ENCODE data around the gene APOL6.
A peak's percentile ranks its signal among the peaks of the same experiment; 100 is the strongest.

APOL6 gene

GRCh38 chr22:35681454-35682052 lies 33.3 kb downstream of the APOL6 start:
- TF ChIP-seq EZH2 (optimal IDR thresholded peaks at IDR 0.05; ENCODE audit: low read depth, low read length) (no peak), EZH2phosphoT487 (IDR thresholded peaks at IDR 0.05; ENCODE audit: low read length) (no peak), CTCF (IDR thresholded peaks at IDR 0.05; ENCODE audit: low read length) (no peak)
- H2AFZ ChIP-seq (ENCODE audit: low read length) = no peak overlapping the region
- H3K4me1 ChIP-seq (ENCODE audit: low read length) = no peaks in the 10 kb centered on the region
- H3K4me3 ChIP-seq (ENCODE audit: low read length) = no peak overlapping the region
- DNase-seq = no peak
- H3K4me2 ChIP-seq (ENCODE audit: low read depth, low read length) = no peak overlapping the region
- H3K27ac ChIP-seq (ENCODE audit: low read length) = no peak overlapping the region
- H3F3A ChIP-seq (ENCODE audit: insufficient read depth, low read length) = no peaks in the 10 kb centered on the region
- H4K20me1 ChIP-seq (ENCODE audit: insufficient read depth, low read length) = no peaks in the 10 kb centered on the region
- H3K79me2 ChIP-seq (ENCODE audit: low read length) = no peaks in the 10 kb centered on the region
- H3K9me3 ChIP-seq (replicated peaks; ENCODE audit: insufficient read depth, low read length) = no peaks in the 10 kb centered on the region
- no peak overlapping the region for H3K9ac ChIP-seq (ENCODE audit: low read length)
- H3K27me3 ChIP-seq (replicated peaks; ENCODE audit: insufficient read depth, low read length) = no peaks in the 10 kb centered on the region
- no peaks in the 10 kb centered on the region for H3K36me3 ChIP-seq (replicated peaks; ENCODE audit: insufficient read depth, low read length)
- H3K9me2 ChIP-seq (replicated peaks; ENCODE audit: insufficient read depth, low read length) = no peaks in the 10 kb centered on the region

GRCh38 chr22:35683560-35683959 lies 35.3 kb downstream of the APOL6 start:
- Histone ChIP-seq H3K9me3 (replicated peaks; ENCODE audit: insufficient read depth, low read length) (no peaks in the 10 kb centered on the region), H3K9ac (ENCODE audit: low read length) (no peak overlapping the region), H3K27me3 (replicated peaks; ENCODE audit: insufficient read depth, low read length) (no peaks in the 10 kb centered on the region), H2AFZ (ENCODE audit: low read length) (no peak overlapping the region), H3K79me2 (ENCODE audit: low read length) (no peaks in the 10 kb centered on the region), H3K36me3 (replicated peaks; ENCODE audit: insufficient read depth, low read length) (no peaks in the 10 kb centered on the region), H3K4me1 (ENCODE audit: low read length) (no peaks in the 10 kb centered on the region), H3K27ac (ENCODE audit: low read length) (no peak overlapping the region), H4K20me1 (ENCODE audit: insufficient read depth, low read length) (no peaks in the 10 kb centered on the region), H3K9me2 (replicated peaks; ENCODE audit: insufficient read depth, low read length) (no peaks in the 10 kb centered on the region), H3K4me2 (ENCODE audit: low read depth, low read length) (no peak overlapping the region), H3K4me3 (ENCODE audit: low read length) (no peak overlapping the region), H3F3A (ENCODE audit: insufficient read depth, low read length) (no peaks in the 10 kb centered on the region)
- TF ChIP-seq EZH2phosphoT487 (IDR thresholded peaks at IDR 0.05; ENCODE audit: low read length) (no peak), CTCF (IDR thresholded peaks at IDR 0.05; ENCODE audit: low read length) (no peak), EZH2 (optimal IDR thresholded peaks at IDR 0.05; ENCODE audit: low read depth, low read length) (no peak)
- no peak for DNase-seq

GRCh38 chr22:35684270-35684700 lies 36.0 kb downstream of the APOL6 start:
- Histone ChIP-seq H4K20me1 (ENCODE audit: insufficient read depth, low read length) (no peaks in the 10 kb centered on the region), H2AFZ (ENCODE audit: low read length) (no peak overlapping the region), H3K79me2 (ENCODE audit: low read length) (no peaks in the 10 kb centered on the region), H3K4me1 (ENCODE audit: low read length) (no peaks in the 10 kb centered on the region), H3K4me3 (ENCODE audit: low read length) (no peak overlapping the region), H3K9me2 (replicated peaks; ENCODE audit: insufficient read depth, low read length) (no peaks in the 10 kb centered on the region), H3K9ac (ENCODE audit: low read length) (no peak overlapping the region), H3K9me3 (replicated peaks; ENCODE audit: insufficient read depth, low read length) (no peaks in the 10 kb centered on the region), H3K36me3 (replicated peaks; ENCODE audit: insufficient read depth, low read length) (no peaks in the 10 kb centered on the region), H3K27ac (ENCODE audit: low read length) (no peak overlapping the region), H3K27me3 (replicated peaks; ENCODE audit: insufficient read depth, low read length) (no peaks in the 10 kb centered on the region), H3K4me2 (ENCODE audit: low read depth, low read length) (no peak overlapping the region), H3F3A (ENCODE audit: insufficient read depth, low read length) (no peaks in the 10 kb centered on the region)
- peak; percentile 17; the same call in 1 of the 2 replicates for TF ChIP-seq CTCF (IDR thresholded peaks at IDR 0.05; ENCODE audit: low read length)
- TF ChIP-seq EZH2 (optimal IDR thresholded peaks at IDR 0.05; ENCODE audit: low read depth, low read length) = no peak
- no peak for DNase-seq
